D341Med (cell line): ENCODE results near the gene TANGO6.

Experiments used
- DNase-seq: peaks from one replicate; pipeline ENCODE4 v3.0.0; 2012; ENCODE audit warnings: low spot score

Gene TANGO6

GRCh38 chr16:68866933-68867332 lies 23.6 kb downstream of the TANGO6 start:
- no peak for DNase-seq

- no peak for DNase-seq
Observed at GRCh38 chr16:68869492-68870088, 26.3 kb downstream of the TANGO6 start.

- no peak for DNase-seq
Observed at GRCh38 chr16:68873635-68874471, 30.5 kb downstream of the TANGO6 start.

GRCh38 chr16:68875871-68876270 lies 32.5 kb downstream of the TANGO6 start:
- no peak for DNase-seq

- no peak for DNase-seq
Observed at GRCh38 chr16:68883685-68884084, 40.4 kb downstream of the TANGO6 start.

GRCh38 chr16:68884401-68884800 lies 41.1 kb downstream of the TANGO6 start:
- no peak for DNase-seq

GRCh38 chr16:68884861-68885720 lies 41.8 kb downstream of the TANGO6 start:
- no peak for DNase-seq

GRCh38 chr16:68887107-68887506 lies 43.8 kb downstream of the TANGO6 start:
- no peak for DNase-seq

- no peak for DNase-seq
Observed at GRCh38 chr16:68889508-68890150, 46.3 kb downstream of the TANGO6 start.

- DNase-seq = peak; percentile 30
Observed at GRCh38 chr16:68892214-68892613, 48.9 kb downstream of the TANGO6 start.

- DNase-seq = no peak
Observed at GRCh38 chr16:68892898-68893297, 49.6 kb downstream of the TANGO6 start.

GRCh38 chr16:68893710-68894705 lies 50.7 kb downstream of the TANGO6 start:
- peak; percentile 29 for DNase-seq

- peak; percentile 27 for DNase-seq
Observed at GRCh38 chr16:68894714-68895113, 51.4 kb downstream of the TANGO6 start.

GRCh38 chr16:68898026-68898425 lies 54.7 kb downstream of the TANGO6 start:
- peak; percentile 52 for DNase-seq

- DNase-seq = no peak
Observed at GRCh38 chr16:68900009-68900408, 56.7 kb downstream of the TANGO6 start.

- peak; percentile 66 for DNase-seq
Observed at GRCh38 chr16:68902003-68902968, 59.0 kb downstream of the TANGO6 start.

GRCh38 chr16:68902969-68903345 lies 59.6 kb downstream of the TANGO6 start:
- DNase-seq = no peak

GRCh38 chr16:68907297-68907696 lies 64.0 kb downstream of the TANGO6 start:
- DNase-seq = no peak

- no peak for DNase-seq
Observed at GRCh38 chr16:68907781-68908181, 64.5 kb downstream of the TANGO6 start.
